ENCODE results near the gene MAL.

The MAL gene

DNA sequence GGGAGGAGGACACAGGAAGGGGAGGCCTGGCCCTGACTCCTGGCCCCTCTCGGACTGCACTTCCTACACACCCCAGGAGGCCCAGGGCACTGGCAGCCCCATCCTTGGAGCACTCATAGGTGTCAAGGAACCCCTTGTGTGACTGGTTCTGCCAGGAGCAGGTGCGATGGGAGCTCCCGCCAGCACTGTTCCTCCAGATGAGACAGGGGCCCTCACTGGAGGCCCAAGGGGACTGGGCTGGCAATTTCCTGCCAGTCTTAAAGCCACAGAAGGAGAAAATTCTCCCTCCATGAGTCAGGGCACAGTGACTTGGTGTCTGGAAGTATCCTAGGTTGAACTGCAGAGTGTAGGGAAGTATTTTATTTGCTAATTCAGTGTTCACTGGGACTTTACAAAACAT, 42.8 kb upstream of the MAL start:
- H3K4me3 ChIP-seq (replicated peaks; ENCODE audit: insufficient read depth, low read length): no peak overlapping the region
- H3K27ac ChIP-seq (replicated peaks): no peak overlapping the region
- no peak for DNase-seq (ENCODE audit: low read depth in 1 of 2, low spot score in 1 of 2)
- TF ChIP-seq SPI1 (IDR thresholded peaks at IDR 0.05; ENCODE audit: borderline replicate concordance, low read depth) (no peak), POLR2AphosphoS5 (IDR thresholded peaks at IDR 0.05; ENCODE audit: low read depth) (no peak), GABPA (IDR thresholded peaks at IDR 0.05; ENCODE audit: low read depth) (no peak)
- TF ChIP-seq, protein P1, sequence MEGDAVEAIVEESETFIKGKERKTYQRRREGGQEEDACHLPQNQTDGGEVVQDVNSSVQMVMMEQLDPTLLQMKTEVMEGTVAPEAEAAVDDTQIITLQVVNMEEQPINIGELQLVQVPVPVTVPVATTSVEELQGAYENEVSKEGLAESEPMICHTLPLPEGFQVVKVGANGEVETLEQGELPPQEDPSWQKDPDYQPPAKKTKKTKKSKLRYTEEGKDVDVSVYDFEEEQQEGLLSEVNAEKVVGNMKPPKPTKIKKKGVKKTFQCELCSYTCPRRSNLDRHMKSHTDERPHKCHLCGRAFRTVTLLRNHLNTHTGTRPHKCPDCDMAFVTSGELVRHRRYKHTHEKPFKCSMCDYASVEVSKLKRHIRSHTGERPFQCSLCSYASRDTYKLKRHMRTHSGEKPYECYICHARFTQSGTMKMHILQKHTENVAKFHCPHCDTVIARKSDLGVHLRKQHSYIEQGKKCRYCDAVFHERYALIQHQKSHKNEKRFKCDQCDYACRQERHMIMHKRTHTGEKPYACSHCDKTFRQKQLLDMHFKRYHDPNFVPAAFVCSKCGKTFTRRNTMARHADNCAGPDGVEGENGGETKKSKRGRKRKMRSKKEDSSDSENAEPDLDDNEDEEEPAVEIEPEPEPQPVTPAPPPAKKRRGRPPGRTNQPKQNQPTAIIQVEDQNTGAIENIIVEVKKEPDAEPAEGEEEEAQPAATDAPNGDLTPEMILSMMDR (IDR thresholded peaks at IDR 0.05; ENCODE audit: insufficient read depth, low read length): no peak
- TF ChIP-seq, protein P2, sequence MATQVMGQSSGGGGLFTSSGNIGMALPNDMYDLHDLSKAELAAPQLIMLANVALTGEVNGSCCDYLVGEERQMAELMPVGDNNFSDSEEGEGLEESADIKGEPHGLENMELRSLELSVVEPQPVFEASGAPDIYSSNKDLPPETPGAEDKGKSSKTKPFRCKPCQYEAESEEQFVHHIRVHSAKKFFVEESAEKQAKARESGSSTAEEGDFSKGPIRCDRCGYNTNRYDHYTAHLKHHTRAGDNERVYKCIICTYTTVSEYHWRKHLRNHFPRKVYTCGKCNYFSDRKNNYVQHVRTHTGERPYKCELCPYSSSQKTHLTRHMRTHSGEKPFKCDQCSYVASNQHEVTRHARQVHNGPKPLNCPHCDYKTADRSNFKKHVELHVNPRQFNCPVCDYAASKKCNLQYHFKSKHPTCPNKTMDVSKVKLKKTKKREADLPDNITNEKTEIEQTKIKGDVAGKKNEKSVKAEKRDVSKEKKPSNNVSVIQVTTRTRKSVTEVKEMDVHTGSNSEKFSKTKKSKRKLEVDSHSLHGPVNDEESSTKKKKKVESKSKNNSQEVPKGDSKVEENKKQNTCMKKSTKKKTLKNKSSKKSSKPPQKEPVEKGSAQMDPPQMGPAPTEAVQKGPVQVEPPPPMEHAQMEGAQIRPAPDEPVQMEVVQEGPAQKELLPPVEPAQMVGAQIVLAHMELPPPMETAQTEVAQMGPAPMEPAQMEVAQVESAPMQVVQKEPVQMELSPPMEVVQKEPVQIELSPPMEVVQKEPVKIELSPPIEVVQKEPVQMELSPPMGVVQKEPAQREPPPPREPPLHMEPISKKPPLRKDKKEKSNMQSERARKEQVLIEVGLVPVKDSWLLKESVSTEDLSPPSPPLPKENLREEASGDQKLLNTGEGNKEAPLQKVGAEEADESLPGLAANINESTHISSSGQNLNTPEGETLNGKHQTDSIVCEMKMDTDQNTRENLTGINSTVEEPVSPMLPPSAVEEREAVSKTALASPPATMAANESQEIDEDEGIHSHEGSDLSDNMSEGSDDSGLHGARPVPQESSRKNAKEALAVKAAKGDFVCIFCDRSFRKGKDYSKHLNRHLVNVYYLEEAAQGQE (IDR thresholded peaks at IDR 0.05; ENCODE audit: insufficient replicate concordance, low read depth): no peak
- no peaks in the 10 kb centered on the region for H3K27me3 ChIP-seq (ENCODE audit: insufficient read depth, poor library complexity, severe bottlenecking)

DNA sequence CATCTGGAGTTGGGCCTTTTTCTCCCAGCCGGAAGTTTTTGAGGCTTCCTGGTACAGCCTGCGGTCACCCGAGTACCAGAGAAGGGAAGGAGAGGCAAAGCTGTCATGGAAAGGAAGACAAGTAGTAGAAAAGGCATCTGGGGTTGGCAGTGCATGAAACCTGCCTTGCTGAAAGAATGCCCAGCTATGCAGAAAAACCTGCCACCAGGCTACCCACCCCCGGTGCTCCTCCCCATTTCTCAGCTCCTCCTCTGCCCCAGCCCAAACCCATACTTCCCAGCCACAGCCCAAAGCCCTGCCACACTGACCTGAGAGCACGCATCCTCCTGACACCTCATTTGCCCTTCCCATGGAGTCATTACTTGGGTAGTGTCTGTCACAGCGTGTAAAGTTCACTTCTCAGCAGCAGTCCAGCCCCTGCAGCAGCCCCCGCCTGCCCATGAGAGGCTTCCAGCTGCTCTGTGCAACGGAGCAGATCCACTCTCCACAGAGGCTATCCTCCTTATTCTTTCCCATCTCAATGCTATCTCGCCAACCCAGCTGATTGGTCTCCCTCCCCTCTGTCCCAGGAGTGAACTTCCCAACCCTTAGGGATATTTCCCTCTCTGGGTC, 40.4 kb upstream of the MAL start:
- TF ChIP-seq, protein P2 (IDR thresholded peaks at IDR 0.05; ENCODE audit: insufficient replicate concordance, low read depth): no peak
- TF ChIP-seq GABPA (IDR thresholded peaks at IDR 0.05; ENCODE audit: low read depth): no peak
- TF ChIP-seq POLR2AphosphoS5 (IDR thresholded peaks at IDR 0.05; ENCODE audit: low read depth): no peak
- TF ChIP-seq, protein P1 (IDR thresholded peaks at IDR 0.05; ENCODE audit: insufficient read depth, low read length): no peak
- TF ChIP-seq SPI1 (IDR thresholded peaks at IDR 0.05; ENCODE audit: borderline replicate concordance, low read depth): no peak
- H3K27me3 ChIP-seq (ENCODE audit: insufficient read depth, poor library complexity, severe bottlenecking): no peaks in the 10 kb centered on the region
- no peak overlapping the region for H3K4me3 ChIP-seq (replicated peaks; ENCODE audit: insufficient read depth, low read length)
- DNase-seq (ENCODE audit: low read depth in 1 of 2, low spot score in 1 of 2): no peak
- H3K27ac ChIP-seq (replicated peaks): no peak overlapping the region

DNA sequence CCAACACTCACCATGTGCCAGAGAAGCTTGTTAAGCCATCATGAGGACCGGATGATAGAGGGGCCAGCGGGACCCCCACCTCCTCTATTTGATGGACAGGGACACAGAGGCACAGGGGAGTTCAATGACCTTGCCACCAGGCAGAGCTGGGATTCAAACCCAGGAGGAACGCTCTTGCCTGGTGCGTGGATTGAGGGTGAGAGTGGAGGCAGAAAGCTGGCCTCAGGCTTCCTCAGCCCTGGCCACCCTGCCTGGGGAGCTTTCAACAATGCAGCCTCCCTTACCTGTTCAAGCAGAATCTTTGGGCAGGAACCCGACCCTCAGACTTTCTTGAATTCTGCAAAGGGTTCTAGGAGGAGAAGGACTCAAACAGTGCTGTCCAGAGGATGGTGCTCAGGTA, 39.9 kb upstream of the MAL start:
- TF ChIP-seq, protein P1 (IDR thresholded peaks at IDR 0.05; ENCODE audit: insufficient read depth, low read length): no peak
- TF ChIP-seq SPI1 (IDR thresholded peaks at IDR 0.05; ENCODE audit: borderline replicate concordance, low read depth) (no peak), POLR2AphosphoS5 (IDR thresholded peaks at IDR 0.05; ENCODE audit: low read depth) (no peak), GABPA (IDR thresholded peaks at IDR 0.05; ENCODE audit: low read depth) (no peak)
- TF ChIP-seq, protein P2 (IDR thresholded peaks at IDR 0.05; ENCODE audit: insufficient replicate concordance, low read depth): no peak
- Histone ChIP-seq H3K27ac (replicated peaks) (no peak overlapping the region), H3K4me3 (replicated peaks; ENCODE audit: insufficient read depth, low read length) (no peak overlapping the region), H3K27me3 (ENCODE audit: insufficient read depth, poor library complexity, severe bottlenecking) (no peaks in the 10 kb centered on the region)
- DNase-seq (ENCODE audit: low read depth in 1 of 2, low spot score in 1 of 2): no peak

Data from HL-60 (cell line).